Measurements from ENCODE around the gene MRTFA.

MRTFA gene

DNA sequence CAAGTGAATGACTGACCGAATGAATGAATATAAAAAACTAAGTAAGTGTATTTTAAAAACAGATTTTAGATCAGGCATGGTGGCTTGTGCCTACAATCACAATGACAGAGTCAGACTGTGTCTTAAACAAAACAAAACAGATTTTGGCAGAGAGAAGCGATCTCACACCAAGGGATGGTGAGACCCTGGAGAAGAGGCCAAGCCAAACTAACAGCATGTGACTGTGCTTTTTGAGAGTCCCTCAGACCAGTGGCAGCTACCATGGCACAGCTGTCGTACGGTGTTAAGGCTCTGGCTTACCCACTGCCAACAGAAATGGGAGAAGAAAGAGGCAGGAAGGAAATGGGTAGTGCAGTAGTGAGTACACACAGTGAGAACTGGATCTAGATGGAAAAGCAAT, 205.5 kb downstream of the MRTFA start:
- Histone ChIP-seq H3K4me2 (ENCODE audit: low read depth, low read length, poor library complexity, severe bottlenecking) (no peak overlapping the region), H3K27ac (ENCODE audit: low read depth, low read length) (no peak overlapping the region), H4K20me1 (ENCODE audit: low read depth, low read length) (no peaks in the 10 kb centered on the region), H3K9me2 (replicated peaks; ENCODE audit: insufficient read depth, low read length) (no peaks in the 10 kb centered on the region), H3K27me3 (ENCODE audit: low read length) (no peaks in the 10 kb centered on the region), H3K9ac (ENCODE audit: low read length) (no peak overlapping the region), H3K36me3 (ENCODE audit: low read length) (peaks cover 38% of the 10 kb centered on the region), H3F3A (ENCODE audit: insufficient read depth) (peaks cover 10% of the 10 kb centered on the region), H3K9me3 (ENCODE audit: insufficient read depth, low read length) (no peaks in the 10 kb centered on the region), H3K4me3 (ENCODE audit: insufficient read depth, low read length, poor library complexity, severe bottlenecking) (no peak overlapping the region), H3K79me2 (ENCODE audit: insufficient read depth, low read length) (peaks cover 40% of the 10 kb centered on the region), H2AFZ (ENCODE audit: low read depth, low read length, severe bottlenecking) (no peak overlapping the region)
- TF ChIP-seq, protein P1, sequence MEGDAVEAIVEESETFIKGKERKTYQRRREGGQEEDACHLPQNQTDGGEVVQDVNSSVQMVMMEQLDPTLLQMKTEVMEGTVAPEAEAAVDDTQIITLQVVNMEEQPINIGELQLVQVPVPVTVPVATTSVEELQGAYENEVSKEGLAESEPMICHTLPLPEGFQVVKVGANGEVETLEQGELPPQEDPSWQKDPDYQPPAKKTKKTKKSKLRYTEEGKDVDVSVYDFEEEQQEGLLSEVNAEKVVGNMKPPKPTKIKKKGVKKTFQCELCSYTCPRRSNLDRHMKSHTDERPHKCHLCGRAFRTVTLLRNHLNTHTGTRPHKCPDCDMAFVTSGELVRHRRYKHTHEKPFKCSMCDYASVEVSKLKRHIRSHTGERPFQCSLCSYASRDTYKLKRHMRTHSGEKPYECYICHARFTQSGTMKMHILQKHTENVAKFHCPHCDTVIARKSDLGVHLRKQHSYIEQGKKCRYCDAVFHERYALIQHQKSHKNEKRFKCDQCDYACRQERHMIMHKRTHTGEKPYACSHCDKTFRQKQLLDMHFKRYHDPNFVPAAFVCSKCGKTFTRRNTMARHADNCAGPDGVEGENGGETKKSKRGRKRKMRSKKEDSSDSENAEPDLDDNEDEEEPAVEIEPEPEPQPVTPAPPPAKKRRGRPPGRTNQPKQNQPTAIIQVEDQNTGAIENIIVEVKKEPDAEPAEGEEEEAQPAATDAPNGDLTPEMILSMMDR (IDR thresholded peaks at IDR 0.05; ENCODE audit: insufficient read depth, low read length, poor library complexity, severe bottlenecking), result no peak
- TF ChIP-seq EZH2phosphoT487 (conservative IDR thresholded peaks at IDR 0.05; ENCODE audit: low read length), result no peak

DNA sequence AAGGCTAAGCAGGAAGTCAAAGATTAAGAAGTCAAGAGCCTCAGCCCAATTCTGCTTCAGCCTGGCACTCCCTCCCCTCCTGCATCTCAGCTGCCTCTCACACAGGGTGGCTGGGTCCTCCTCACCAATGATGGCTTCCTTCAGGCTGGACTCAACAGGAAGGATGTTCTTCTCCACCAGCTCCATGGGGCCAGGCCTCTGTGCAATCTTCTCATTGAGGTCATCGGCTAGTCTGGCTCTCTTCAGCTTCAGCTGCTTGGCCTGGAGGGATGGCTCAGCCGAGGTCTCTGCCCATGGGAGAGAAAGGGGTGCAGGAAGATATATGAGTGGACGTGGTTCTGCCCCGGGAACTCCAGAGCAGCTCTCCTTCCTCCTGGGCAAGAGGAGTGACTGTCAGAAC, 207.0 kb downstream of the MRTFA start:
- no peak overlapping the region for H3K27ac ChIP-seq (ENCODE audit: low read depth, low read length)
- H3K9ac ChIP-seq (ENCODE audit: low read length), result no peak overlapping the region
- no peaks in the 10 kb centered on the region for H3K27me3 ChIP-seq (ENCODE audit: low read length)
- TF ChIP-seq, protein P1 (IDR thresholded peaks at IDR 0.05; ENCODE audit: insufficient read depth, low read length, poor library complexity, severe bottlenecking), result no peak
- TF ChIP-seq EZH2phosphoT487 (conservative IDR thresholded peaks at IDR 0.05; ENCODE audit: low read length), result no peak
- no peaks in the 10 kb centered on the region for H4K20me1 ChIP-seq (ENCODE audit: low read depth, low read length)
- no peak overlapping the region for H2AFZ ChIP-seq (ENCODE audit: low read depth, low read length, severe bottlenecking)
- peaks cover 28% of the 10 kb centered on the region for H3K36me3 ChIP-seq (ENCODE audit: low read length)
- H3K9me2 ChIP-seq (replicated peaks; ENCODE audit: insufficient read depth, low read length), result no peaks in the 10 kb centered on the region
- peaks cover 31% of the 10 kb centered on the region for H3K79me2 ChIP-seq (ENCODE audit: insufficient read depth, low read length)
- H3K9me3 ChIP-seq (ENCODE audit: insufficient read depth, low read length), result no peaks in the 10 kb centered on the region
- H3F3A ChIP-seq (ENCODE audit: insufficient read depth), result no peaks in the 10 kb centered on the region; the same call in 1 of the 2 replicates
- no peak overlapping the region for H3K4me3 ChIP-seq (ENCODE audit: insufficient read depth, low read length, poor library complexity, severe bottlenecking)
- no peak overlapping the region for H3K4me2 ChIP-seq (ENCODE audit: low read depth, low read length, poor library complexity, severe bottlenecking)

DNA sequence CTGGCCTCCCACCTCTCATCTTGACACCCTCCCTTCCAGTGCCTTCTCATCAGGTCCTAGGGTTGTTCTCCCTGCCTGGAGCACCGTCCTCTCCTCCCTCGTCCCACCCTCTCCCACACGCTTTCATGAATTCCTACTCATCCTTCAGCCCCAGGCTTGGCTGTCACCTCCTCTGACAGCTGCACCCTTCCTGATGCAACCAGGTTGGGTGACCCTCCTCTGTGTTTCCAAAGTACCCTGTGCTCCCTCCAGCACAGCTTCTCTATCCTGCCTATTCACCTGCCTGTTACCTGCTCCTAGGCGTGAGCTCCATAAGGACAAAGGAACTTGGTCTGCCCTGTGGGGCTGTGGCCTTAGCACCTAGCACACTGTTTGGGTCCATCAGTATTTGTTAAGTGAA, 207.7 kb downstream of the MRTFA start:
- H3K36me3 ChIP-seq (ENCODE audit: low read length), result peaks cover 21% of the 10 kb centered on the region
- H3K9me2 ChIP-seq (replicated peaks; ENCODE audit: insufficient read depth, low read length), result no peaks in the 10 kb centered on the region

More for the DNA sequence above, 207.7 kb downstream of the MRTFA start:
- Histone ChIP-seq H3K4me2 (ENCODE audit: low read depth, low read length, poor library complexity, severe bottlenecking) (no peak overlapping the region), H4K20me1 (ENCODE audit: low read depth, low read length) (no peaks in the 10 kb centered on the region), H3K4me3 (ENCODE audit: insufficient read depth, low read length, poor library complexity, severe bottlenecking) (no peak overlapping the region), H3K9me3 (ENCODE audit: insufficient read depth, low read length) (no peaks in the 10 kb centered on the region), H3K9ac (ENCODE audit: low read length) (no peak overlapping the region), H3K27ac (ENCODE audit: low read depth, low read length) (no peak overlapping the region), H3K79me2 (ENCODE audit: insufficient read depth, low read length) (peaks cover 24% of the 10 kb centered on the region), H3F3A (ENCODE audit: insufficient read depth) (no peaks in the 10 kb centered on the region; the same call in 1 of the 2 replicates), H2AFZ (ENCODE audit: low read depth, low read length, severe bottlenecking) (no peak overlapping the region), H3K27me3 (ENCODE audit: low read length) (no peaks in the 10 kb centered on the region)
- TF ChIP-seq EZH2phosphoT487 (conservative IDR thresholded peaks at IDR 0.05; ENCODE audit: low read length), result no peak
- TF ChIP-seq, protein P1 (IDR thresholded peaks at IDR 0.05; ENCODE audit: insufficient read depth, low read length, poor library complexity, severe bottlenecking), result no peak

Data from SU-DHL-6 (cell line).